Left lobe of liver (tissue), 2 donors: ENCODE data around the gene DNASE1. TPM values are rescaled to one million over a fixed set of nuclear protein-coding genes. Genes with fewer than 3 reads are reported as not detected.
A peak's percentile ranks its signal among the peaks of the same experiment; 100 is the strongest.

Source experiments
- ATAC-seq: fragments of 200-7000 bp; cut with Tn5 transposase; one replicate; pipeline ENCODE4 v1.9.1; 2020; ENCODE audit warnings: mild to moderate bottlenecking, moderate library complexity
- DNase-seq: peaks from one replicate; pipeline ENCODE4 v3.0.0-alpha.2; 2020; ENCODE audit warnings: low spot score
- total RNA-seq: library from RNA; stranded (reverse); gene quantifications from one replicate; pipeline ENCODE4 v1.2.1, GENCODE V29; 2021
- donor health status: DM: no; HTN: no; CAD: no; lungs with moderate emphysema.
- donor health status: DM: no; HTN: yes; CAD: no.

Gene DNASE1
- total RNA-seq, 1 donor from 2014 or later: 4.6 TPM

DNA sequence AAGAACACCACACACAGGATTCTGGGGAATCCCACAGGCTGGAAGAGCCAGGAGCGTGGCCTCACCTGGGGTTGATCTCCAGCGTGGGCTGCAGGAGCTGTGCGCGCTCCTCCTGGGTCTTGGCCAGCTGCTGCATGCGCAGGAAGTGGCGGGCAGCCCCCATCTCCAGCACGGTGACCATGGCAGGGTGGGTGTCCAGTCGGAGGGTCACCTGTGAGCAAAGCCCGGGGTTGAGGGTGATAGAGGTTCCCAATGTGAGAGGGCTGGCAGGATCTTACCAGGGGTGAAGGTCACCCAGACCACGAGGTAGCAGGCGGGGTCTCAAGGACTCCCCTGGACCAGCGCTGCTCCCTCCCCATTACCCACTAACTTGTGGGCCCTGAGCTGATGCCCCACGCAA is 7.4 kb downstream of the DNASE1 start:
- ATAC-seq: no peak
- DNase-seq: no peak

DNA sequence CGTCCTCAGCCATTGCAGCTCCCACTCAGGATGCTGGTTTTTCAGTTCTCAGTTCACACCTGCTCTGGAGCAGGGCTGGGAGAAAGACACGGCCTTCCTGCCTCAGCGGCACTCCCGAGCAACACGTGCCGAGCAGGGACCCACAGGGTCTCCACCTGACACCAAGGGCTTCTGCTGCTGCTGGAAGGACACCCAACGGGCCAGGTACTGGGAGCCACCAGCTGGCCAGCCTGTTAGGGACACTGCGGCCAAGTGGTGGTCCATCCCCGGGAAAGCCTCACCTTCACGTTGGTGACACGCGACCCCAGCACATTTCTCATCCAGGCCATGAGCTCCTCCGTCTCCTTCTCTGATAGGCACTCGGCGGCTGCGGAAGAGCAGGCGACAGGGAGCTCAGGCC is 8.1 kb downstream of the DNASE1 start:
- no peak for DNase-seq
- no peak for ATAC-seq

DNA sequence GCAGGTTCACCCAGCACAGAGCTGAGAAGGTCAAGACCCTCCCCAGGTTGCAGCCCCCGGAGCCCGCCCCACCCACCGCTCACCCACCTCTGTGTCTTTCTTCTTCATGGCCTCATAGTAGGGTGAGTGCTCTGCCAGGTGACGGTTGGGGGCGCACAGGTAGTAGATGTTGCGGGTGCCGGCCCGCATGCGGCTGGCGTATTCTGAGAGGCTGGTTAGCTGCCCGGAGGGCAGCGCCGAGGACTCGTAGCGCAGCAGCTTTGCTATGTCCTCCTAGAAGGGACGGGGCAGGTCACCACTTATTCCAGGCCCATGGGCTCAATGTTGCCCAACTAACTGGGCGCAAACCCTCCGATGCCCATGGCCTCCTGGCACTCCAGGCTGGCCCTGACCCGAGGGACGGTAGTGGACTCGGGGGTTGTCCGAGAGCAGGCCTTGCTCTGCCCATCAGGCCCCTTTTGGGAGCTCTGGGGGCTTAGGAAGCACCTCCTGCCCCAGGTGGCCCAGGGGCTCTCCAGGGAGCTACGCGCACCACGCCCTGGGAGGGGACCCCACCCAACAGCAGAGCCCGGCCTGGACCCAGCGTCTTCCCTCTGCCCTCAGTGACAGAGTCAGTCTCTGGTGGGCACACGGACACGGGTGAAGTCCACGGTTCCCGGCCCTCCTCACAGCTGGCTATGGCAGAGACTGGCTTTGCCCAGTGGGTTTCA is 9.9 kb downstream of the DNASE1 start:
- ATAC-seq (peak; percentile 8), DNase-seq (no peak)

DNA sequence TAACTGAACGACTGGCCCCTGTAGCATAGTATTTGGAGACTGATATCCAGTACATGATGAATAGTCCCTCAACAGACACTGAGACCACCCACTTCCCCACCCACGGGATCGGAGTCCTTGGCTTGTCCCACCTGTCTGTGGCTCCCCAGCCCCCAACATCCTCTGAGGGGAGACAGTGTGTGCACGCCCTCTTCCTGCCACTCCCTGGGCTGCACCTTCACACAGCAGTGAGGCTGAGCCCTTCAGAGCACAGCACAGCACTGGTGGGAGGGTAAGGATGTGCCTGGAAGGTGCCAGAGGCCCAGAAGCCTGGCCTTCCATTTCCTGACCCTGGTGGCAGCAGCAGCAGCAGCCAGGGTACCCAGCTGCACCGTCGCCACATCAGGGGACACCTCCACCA is 11.0 kb downstream of the DNASE1 start:
- no peak for DNase-seq
- no peak for ATAC-seq

DNA sequence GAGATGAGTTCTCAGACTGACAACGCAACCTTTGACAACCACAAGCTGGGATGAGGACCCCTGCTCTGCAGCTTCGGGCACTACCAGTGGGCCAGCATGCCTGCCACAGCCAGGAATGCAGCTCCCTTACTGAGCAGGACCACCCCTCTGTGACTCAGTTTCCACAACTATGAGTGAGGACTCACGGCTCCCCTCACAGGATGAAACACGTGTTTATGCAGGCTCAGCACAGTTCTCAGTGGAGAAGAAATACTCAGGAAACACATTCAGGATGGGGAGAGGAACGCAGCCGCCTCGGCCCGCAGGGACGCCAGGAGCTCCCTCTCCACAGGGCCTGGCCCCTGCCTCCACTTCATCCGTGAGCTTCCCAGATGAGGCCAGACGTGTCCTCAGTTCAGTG is 14.1 kb downstream of the DNASE1 start:
- ATAC-seq (no peak), DNase-seq (no peak)

DNA sequence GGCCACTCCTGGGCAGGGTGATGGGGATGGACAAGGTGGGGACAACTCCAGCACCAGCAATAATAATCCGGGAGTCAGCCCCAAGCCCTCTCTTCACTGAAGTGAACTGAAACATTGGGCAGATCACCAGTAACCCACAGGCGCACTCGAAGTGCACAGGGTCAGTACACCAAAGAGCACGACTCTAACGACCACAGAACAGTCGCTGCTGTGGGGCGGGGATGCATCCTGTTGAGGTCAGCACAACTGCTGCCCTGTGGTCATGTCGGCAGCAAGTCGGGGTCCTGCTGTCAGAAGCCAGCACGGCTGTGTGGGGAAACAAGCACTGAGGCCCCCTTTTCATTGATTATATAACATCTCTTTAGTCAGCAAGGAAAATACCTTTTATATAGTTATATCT is 14.6 kb downstream of the DNASE1 start:
- no peak for DNase-seq
- no peak for ATAC-seq

DNA sequence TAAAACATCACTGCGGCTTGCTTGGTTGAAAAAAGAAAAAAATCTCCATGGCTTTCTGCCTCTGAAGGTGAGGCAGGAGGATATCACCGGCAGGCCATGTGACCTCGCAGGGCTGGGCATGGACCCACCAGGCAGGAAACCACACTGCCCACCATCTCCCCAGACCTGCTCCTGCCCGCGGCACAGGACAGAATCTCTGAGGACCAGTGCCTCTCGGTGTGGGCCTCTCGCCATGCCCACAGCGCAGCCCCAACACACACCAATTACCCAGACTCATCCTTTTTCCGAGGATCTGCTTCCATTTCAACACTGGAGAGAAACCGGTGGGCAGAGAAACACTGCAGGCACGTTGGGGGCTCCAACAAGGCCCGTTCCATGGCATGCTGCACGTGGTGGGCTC is 16.2 kb downstream of the DNASE1 start:
- DNase-seq: no peak
- no peak for ATAC-seq

DNA sequence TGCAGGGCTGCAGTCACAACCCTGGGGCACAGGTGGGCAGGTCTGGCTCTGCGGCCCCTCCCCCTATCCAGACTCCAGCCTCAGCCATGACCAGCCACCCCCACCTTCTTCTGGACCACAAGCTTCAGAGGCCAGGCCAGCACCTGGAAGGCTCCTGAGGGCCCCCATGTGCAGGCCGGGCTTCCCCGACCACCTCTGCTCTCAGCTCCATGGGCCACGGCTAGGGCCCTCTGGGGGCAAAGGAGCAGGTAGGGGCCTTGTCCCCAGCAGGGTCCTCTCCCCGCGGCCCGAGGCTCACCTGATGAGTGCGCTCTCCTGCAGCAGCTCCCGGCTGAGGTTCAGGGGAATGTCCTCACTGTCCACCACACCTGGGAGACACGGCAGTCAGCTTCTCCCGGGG is 16.9 kb downstream of the DNASE1 start:
- ATAC-seq: no peak
- no peak for DNase-seq

DNA sequence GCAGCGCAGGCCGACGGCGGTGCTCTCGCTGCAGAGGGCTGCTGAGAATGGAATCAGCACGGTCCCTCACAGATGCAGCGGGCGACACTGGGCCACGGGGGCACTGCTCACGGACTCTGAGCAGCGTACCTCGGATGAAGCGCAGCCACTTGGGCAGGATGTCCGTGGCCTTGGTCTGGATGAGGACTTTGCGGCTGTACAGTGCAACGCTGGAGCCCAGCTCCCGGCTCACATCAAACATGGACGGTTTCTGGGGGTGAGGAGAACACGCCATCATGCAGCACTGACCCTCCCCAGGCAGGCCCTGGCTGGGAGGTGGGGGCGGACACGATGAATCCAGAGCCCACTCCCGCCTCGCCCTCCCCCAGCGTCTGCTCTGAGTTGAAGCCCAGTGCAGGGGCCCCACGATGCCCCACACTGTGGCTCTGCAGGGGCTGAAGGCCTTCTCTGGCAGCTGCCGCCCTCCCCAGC is 18.1 kb downstream of the DNASE1 start:
- DNase-seq (no peak), ATAC-seq (no peak)

DNA sequence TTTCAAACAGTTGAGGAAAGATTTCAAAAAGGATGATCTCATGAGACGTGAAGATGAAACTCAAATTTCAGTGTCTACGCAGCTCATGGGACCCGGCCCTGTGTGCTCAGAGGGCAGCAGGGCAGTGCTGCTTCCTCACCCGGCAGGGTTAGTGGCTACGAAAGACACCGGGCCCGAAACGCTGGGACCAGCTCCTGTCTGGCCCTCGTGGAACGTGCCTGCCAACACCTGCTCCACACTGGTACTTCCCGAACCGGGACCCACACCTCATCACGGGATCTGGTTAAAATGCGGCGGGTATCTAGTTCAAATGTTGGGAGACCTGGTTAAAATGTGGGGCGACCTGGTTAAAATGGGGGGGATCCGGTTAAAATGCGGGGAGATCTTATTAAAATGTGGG is 18.7 kb downstream of the DNASE1 start:
- ATAC-seq: no peak

DNA sequence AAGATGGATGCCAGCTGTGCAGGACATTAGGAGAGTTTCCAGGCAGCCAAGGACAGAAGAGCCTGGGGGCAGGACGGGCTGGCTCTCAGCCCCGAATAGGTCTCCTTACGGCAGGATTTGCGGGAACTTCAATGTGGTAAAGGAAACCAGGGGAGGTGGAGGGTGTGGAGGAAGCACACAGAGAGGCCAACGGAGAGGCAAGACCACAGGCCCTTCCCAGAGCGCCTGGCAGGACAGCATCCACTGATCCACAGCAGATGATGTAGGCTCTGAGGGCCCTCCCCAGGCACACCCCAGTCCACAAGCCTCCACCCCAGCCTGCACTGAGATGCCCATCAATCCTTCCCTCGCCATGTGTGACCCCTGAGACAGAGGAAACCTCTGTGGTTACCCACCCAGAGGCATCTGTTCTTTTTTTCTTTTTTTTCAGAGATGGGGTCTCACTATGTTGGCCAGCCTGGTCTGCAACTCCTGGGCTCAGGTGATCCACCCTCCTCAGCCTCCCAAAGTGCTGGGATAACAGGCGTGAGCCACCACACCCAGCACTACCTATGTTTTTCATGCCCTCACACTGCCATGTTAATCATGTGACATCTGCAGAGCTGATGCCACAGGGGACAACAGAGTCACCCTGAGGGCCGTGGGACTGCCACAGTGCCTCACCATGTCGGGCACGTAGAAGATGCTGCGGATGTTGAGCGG is 19.3 kb downstream of the DNASE1 start:
- no peak for ATAC-seq
- DNase-seq: no peak

More for the DNA sequence above, 18.7 kb downstream of the DNASE1 start:
- no peak for DNase-seq

DNA sequence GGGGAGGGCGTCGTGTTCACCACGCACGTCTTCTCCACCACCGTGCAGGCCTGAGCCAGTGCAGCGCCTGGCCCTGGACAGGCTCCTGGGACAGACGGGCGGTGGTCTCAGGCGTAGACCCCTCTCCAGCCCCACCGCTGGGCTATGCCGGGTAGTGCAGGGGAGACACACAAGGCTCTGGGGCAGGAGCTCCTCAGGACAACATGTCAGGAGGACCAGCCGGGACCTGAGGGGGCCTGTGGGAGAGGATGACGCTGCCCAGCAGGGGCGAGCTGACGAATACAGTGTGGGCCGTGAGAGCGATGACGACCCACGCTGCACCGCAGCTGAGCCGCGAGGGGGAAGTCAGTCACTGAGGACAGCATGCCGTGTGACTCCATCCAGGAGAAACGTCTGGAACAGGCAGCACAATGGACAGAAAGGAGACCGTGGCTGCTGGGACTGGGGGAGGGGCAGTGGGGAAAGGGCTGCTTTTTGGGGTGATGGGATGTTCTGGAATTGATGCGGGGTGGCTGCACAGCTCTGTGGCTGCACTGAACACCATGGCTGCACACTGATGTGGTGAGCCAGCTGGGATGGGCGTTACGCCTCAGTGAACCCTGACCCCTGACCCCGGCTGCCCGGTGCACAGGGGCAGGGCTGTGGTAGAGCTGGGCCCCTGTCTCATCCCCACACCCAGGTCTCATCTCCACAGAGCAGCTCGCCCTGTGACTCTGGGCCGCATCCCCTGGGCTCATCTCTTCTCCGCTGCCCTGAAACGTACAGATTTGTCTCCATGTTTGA is 20.2 kb downstream of the DNASE1 start:
- DNase-seq (no peak), ATAC-seq (no peak)

DNA sequence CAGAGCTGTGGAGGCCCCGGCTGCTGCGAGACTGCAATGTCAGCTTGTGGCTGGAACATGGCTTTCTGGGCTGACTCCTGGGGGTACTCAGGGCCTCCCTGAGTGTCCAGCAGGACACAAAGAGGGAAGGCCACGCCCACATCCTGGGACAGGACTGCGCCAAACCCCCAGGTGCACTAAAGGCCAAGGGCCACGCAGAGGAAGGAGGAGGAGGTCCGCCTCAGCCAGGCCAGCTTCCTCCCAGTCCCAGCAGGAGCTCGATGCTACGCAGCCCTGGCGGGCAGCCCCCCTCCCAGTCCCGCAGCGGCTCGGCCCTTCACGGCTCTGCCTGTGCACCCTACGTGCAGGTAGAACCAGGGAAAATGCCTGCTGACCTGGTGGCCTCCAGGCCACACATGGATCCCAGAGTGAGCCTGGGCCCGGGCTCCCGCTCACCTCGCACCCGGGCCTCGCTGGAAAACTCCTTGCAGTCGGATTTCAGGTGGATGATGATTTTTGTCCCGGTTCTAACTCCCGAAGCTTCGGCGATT is 21.2 kb downstream of the DNASE1 start:
- DNase-seq (no peak), ATAC-seq (no peak)

DNA sequence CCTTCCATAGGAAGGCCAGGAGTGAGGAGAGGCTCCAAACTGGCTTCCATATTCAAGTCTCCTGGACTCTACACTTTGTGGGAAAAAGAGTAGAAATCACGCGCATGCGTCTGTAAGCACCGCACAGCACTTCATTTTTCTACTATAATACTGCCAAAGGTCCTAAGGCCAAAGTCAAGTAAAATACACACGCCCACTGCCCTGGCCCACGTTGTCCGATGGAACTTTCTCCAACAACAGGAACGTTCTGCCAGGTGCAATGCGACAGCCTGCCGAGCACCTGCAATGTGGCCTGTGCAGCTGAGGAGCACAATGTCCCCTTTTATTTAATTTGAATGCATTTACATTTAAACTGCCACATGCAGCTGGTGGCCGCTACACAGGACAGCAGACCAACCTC is 23.5 kb downstream of the DNASE1 start:
- ATAC-seq (peak; percentile 81), DNase-seq (peak; percentile 86)

DNA sequence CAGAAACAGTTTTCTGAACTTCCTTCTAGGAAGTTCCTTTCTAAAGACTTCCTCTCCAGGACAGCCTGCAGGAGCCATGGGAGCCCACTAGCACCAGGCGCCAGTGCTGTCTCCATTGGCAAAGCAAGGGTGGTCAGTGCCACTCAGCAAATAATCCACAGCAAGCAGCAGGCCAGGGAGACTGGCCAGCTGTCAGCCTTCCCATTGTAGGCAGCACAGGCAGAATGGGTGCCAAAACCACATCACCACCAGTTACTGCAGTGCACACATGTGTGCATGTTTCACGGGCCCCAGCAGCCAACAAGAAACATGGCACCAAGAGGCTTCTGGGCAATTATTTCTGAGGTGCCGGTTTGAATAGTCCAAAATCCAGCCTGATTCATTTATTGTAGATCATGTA is 26.7 kb downstream of the DNASE1 start:
- DNase-seq (peak; percentile 79), ATAC-seq (peak; percentile 78)

DNA sequence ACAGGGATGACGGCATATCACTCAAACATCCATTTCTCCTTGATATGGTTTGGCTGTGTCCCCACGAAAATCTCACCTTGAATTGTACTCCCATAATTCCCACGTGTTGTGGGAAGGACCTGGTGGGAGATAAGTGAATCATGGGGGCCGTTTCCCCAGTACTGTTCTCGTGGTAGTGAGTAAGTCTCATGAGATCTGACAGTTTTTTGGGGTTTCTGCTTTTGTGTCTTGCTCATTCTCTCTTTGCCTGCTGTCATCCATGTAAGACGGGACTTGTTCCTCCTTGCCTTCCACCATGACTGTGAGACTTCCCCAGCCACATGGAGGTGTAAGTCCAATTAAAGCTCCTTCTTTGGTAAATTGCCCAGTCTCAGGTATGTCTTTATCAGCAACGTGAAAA is 32.5 kb downstream of the DNASE1 start:
- ATAC-seq: no peak
- no peak for DNase-seq

DNA sequence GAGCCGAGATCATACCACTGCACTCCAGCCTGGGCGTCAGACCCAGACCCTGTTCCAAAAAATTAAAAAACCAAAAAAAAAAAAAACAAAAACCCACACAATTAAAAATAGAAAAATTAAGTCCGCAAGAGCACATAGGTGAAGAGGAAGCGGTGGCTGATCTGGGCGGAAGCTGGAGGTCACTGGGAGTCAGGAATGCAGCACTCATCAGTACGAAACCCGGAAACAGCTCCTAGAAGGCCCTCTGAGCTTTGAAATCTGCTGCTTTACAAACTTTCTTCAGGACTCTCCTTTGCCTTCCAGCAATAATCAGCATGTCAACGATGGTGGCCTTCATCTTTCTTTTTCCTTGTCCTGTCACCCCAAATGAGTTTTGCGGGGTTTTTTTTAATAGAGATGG is 33.3 kb downstream of the DNASE1 start:
- ATAC-seq: no peak

DNA sequence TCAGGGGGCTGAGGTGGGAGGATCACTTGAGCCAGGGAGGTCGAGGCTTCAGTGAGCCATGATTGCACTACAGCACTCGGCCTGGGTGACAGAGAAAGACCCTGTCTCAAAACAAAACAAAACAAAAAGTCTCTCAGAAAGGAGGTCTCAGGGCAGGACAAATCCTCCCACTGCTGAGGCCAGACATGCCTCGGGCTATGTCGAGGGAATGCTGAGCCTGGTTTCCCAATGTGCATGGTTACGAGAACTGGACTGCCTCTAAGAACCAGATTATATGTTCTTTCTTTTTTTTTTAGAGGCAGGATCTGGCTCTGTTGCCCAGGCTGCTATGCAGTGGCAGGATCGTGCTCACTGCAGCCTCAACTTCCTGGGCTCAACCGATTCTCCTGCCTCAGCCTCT is 35.2 kb downstream of the DNASE1 start:
- ATAC-seq (no peak), DNase-seq (no peak)

More for the DNA sequence above, 33.3 kb downstream of the DNASE1 start:
- DNase-seq: no peak

DNA sequence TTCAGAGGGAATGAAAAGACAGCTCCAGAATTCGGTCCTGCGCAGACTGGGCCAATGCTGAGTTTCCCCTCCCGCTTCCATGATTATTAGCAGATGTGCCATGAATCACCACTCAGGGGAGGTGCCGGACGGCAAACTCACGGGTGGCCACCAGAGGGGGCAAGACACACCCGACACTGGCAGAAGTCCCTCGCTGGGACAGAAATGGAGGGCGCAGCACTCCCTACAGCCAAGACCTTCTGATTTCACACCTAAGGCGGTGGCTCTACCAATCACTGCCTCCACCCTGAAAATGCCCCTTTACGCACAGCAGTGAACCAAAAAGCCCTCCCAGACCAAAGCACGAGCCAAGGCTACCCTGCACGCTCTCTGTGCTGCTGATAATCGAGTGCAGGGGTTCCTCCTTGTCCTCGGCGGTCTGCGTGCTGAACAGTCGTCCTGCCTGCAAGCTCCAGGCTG is 36.0 kb downstream of the DNASE1 start:
- ATAC-seq: peak; percentile 98
- DNase-seq: peak; percentile 84

DNA sequence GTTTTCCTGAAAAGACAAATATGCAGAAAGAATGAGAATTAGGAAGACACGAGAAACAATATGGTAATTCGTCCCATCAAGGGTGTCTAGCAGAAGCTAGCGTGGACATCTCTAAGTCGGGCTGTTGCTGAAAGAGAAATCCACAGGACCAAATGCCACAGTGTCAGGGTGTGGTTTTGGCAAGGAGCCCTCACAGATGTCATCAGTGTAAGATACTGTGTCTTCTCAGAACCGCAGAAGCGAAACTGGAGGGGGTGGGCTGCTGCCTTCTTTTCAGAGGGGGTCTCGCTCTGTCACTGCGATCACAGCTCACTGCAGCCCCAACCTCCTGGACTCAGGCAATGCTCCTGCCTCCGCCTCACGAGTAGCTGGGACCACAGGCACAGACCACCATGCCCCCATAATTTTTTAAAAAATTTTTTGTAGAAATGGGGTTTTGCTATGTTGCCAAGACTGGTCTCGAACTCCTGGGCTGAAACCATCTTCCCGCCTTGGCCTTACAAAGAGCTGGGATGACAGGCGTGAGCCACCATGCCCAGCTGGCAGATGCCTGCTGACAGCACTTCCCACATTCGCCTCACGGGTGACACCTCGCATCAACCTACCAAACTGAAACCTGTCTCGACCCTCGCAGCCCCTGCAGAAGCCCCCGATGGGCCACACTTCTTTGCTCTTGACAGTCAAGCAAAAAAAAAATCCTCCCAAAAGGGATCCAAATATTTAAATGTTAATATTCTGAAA is 36.7 kb downstream of the DNASE1 start:
- ATAC-seq (no peak), DNase-seq (no peak)

DNA sequence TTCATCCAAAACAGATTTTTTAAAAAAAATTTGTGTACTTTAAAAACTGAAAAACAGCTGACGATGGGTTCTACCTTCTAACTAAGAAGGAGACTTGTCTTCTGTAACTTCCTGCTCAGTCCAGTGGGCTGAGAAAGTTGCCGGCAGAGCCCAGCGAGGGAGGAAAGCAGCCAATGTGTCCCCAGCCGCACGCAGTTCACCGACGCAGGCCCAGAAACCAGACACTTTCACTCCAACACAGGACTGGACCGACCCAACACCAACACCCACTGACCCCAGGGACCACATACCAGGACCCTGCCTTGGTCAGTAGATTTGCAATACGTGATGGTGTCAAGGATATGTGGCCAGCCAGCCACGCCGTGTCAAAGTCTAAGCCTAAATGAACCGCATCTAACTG is 37.3 kb downstream of the DNASE1 start:
- DNase-seq (no peak), ATAC-seq (no peak)
